Psoas muscle (tissue), 8 donors: ENCODE measurements around the gene HSF4. TPM values are rescaled to one million over a fixed set of nuclear protein-coding genes. Genes with fewer than 3 reads are reported as not detected.

Source experiments
- ATAC-seq, 4 donors: fragments of 200-7000 bp; cut with Tn5 transposase; one replicate each; pipeline ENCODE4 v1.9.1; 2020; ENCODE audit warnings: moderate library complexity in 3 of 4, mild to moderate bottlenecking in 2 of 4
- DNase-seq, 2 donors: peaks; one replicate each; pipeline ENCODE4 v3.0.0-alpha.2; 2020
- H3K27ac ChIP-seq: fragments of 200-600 bp; one replicate; pipeline ENCODE4 v1.8.0; 2022
- H3K27me3 ChIP-seq, 3 donors: fragments of 200-600 bp in 1 of 3; one replicate each; pipeline versions ENCODE4 v1.6.1 to v1.8.0; 2013 to 2022; ENCODE audit warnings: low read length in 2 of 3, mild to moderate bottlenecking in 2 of 3, moderate library complexity in 1 of 3; ENCODE audit not compliant: insufficient read depth in 3 of 3
- H3K36me3 ChIP-seq, 2 donors: fragments of 200-600 bp in 1 of 2; one replicate each; pipeline versions ENCODE4 v1.6.1 to v1.8.0; 2013 to 2022; ENCODE audit warnings: low read depth in 1 of 2, mild to moderate bottlenecking in 1 of 2, moderate library complexity in 1 of 2; ENCODE audit not compliant: insufficient read depth in 1 of 2
- H3K4me1 ChIP-seq: fragments of 200-600 bp; one replicate; pipeline ENCODE4 v1.8.0; 2022
- H3K4me3 ChIP-seq: fragments of 200-600 bp; one replicate; pipeline ENCODE4 v1.8.0; 2022; ENCODE audit warnings: mild to moderate bottlenecking
- H3K9me3 ChIP-seq: fragments of 200-600 bp; one replicate; pipeline ENCODE4 v1.8.0; 2022
- CTCF ChIP-seq: fragments of 200-600 bp; IDR thresholded peaks from one replicate; pipeline ENCODE4 v1.8.0; 2022; ENCODE audit warnings: antibody characterized with exemption
- whole genome bisulfite sequencing, 3 donors: extraction: QIAGEN DNeasy Blood & Tissue Kit; methylation state at CpG; one replicate each; pipeline versions ENCODE4 v1.1.6 to v1.1.7; 2013; 5-methylcytosine and 5-hydroxymethylcytosine counted together
- intact Hi-C, 2 donors: fragments of 100-400 bp; cut with DNase I; formaldehyde crosslinking; loops; one replicate each; pipeline versions ENCODE4 v1.11.0 to v1.14.2; 2022
- polyA plus RNA-seq, 3 donors: library from polyadenylated mRNA; stranded (reverse); fragments of 200-250 nt; gene quantifications; one replicate each; pipeline ENCODE4 v1.2.3, GENCODE V29; 2013
- total RNA-seq, 4 donors: library from RNA; stranded (reverse); fragmentation: NEBNext Ultra II Directional in 2 of 4; extraction: Animal tissue kit (Norgen Biotek cat#: 25700) in 2 of 4; gene quantifications; one replicate each; pipeline versions ENCODE4 v1.2.1 to v1.2.4, GENCODE V29; 2021 to 2023
- donor health status: healthy with polysubstance abuse.
- donor health status: DM: no; HTN: no; CAD: no; lungs with moderate emphysema.
- donor health status: Bipolar disorder and iron deficiency.
- donor health status: healthy.
- donor health status: DM: yes; HTN: yes; CAD: no.
- donor health status: DM: no; HTN: no; CAD: no.
- donor health status: DM: no; HTN: no; CAD: no.
- donor health status: DM: yes; HTN: yes; CAD: no.

Gene HSF4
- total and polyA plus RNA-seq, 7 donors = 15.1 to 97.3 (median 47.8) TPM

GRCh38 chr16:67129422-67129821, 35.1 kb upstream of the HSF4 start:
- Histone ChIP-seq H3K27ac (peak overlapping the region; percentile 53), H3K4me1 (peaks cover 36% of the 10 kb centered on the region), H3K27me3 (no peaks in the 10 kb centered on the region), H3K4me3 (no peak overlapping the region), H3K36me3 (peaks cover 21 to 53% of the 10 kb centered on the region in 2 donors), H3K9me3 (no peaks in the 10 kb centered on the region)
- ATAC-seq (peak in 2 of 4 donors; percentile 16 to 22), DNase-seq (no peak)
- intact Hi-C loops = no loop called here
- WGBS, 3 donors = 86 to 97% (median 97%) methylated on average over 3 of the region's 3 CpGs
- TF ChIP-seq CTCF = no peak

- Histone ChIP-seq H3K4me3 (no peak overlapping the region), H3K27ac (no peak overlapping the region), H3K4me1 (no peaks in the 10 kb centered on the region), H3K9me3 (no peaks in the 10 kb centered on the region), H3K27me3 (no peaks in the 10 kb centered on the region), H3K36me3 (peaks cover 25 to 100% of the 10 kb centered on the region in 2 donors)
- no peak for DNase-seq
- TF ChIP-seq CTCF = no peak
- intact Hi-C loops = no loop called here
- ATAC-seq = no peak
- WGBS, 3 donors = 41 to 52% (median 48%) methylated on average over 3 of the region's 3 CpGs
These were observed 26.9 kb upstream of the HSF4 start for GRCh38 chr16:67137605-67138004.

- peak in 1 of 2 donors; percentile 75 for DNase-seq
These were observed 23.2 kb upstream of the HSF4 start for GRCh38 chr16:67141391-67141790.

GRCh38 chr16:67142342-67142741, 22.2 kb upstream of the HSF4 start:
- H3K9me3 ChIP-seq = no peaks in the 10 kb centered on the region
- peaks cover 22 to 100% of the 10 kb centered on the region in 2 donors for H3K36me3 ChIP-seq
- ATAC-seq (no peak), DNase-seq (no peak)
- no peak for TF ChIP-seq CTCF
- no peak overlapping the region for H3K27ac ChIP-seq
- H3K4me3 ChIP-seq = no peak overlapping the region
- no peaks in the 10 kb centered on the region for H3K27me3 ChIP-seq
- WGBS, 3 donors = 89 to 97% (median 91%) methylated on average over 9 of the region's 9 CpGs
- H3K4me1 ChIP-seq = no peaks in the 10 kb centered on the region
- intact Hi-C loops = no loop called here

More at GRCh38 chr16:67141391-67141790, 23.2 kb upstream of the HSF4 start:
- intact Hi-C loops = no loop called here
- no peaks in the 10 kb centered on the region for H3K27me3 ChIP-seq
- peaks cover 16 to 100% of the 10 kb centered on the region in 2 donors for H3K36me3 ChIP-seq
- no peaks in the 10 kb centered on the region for H3K4me1 ChIP-seq
- 80 to 91% (median 85%) methylated on average over 12 to 13 of the region's 13 CpGs for WGBS, 3 donors
- TF ChIP-seq CTCF = no peak
- H3K4me3 ChIP-seq = no peak overlapping the region
- ATAC-seq = peak; percentile 81 to 90 (median 87)
- H3K9me3 ChIP-seq = no peaks in the 10 kb centered on the region
- peak overlapping the region; percentile 41 for H3K27ac ChIP-seq

- no peak overlapping the region for H3K27ac ChIP-seq
- no peaks in the 10 kb centered on the region for H3K9me3 ChIP-seq
- 90 to 100% (median 97%) methylated on average over 2 of the region's 2 CpGs for WGBS, 3 donors
- peaks cover 21 to 94% of the 10 kb centered on the region in 2 donors for H3K36me3 ChIP-seq
- DNase-seq = no peak
- TF ChIP-seq CTCF = no peak
- peaks cover 0 to 7% (median 0%) of the 10 kb centered on the region in 3 donors for H3K27me3 ChIP-seq
- no peak for ATAC-seq
- H3K4me1 ChIP-seq = no peaks in the 10 kb centered on the region
- no peak overlapping the region for H3K4me3 ChIP-seq
- intact Hi-C loops = no loop called here
These were observed 19.6 kb upstream of the HSF4 start for GRCh38 chr16:67144943-67145342.
